Immature natural killer cell (primary cell): ENCODE measurements around the gene TSNAX. TPM values are rescaled to one million over a fixed set of nuclear protein-coding genes. Genes with fewer than 3 reads are reported as not detected.

Experiments
- DNase-seq, 3 donors: peaks; one replicate each; pipeline ENCODE4 v3.0.0; 2022; ENCODE audit warnings: mixed read lengths in 1 of 3
- H3K27ac Mint-ChIP-seq, 6 donors: one replicate each; pipeline ENCODE4 v1.8.0; 2020; ENCODE audit warnings: mixed read lengths in 6 of 6, mild to moderate bottlenecking in 5 of 6, inconsistent platforms in 4 of 6, moderate library complexity in 3 of 6
- H3K27me3 Mint-ChIP-seq, 3 donors: one replicate each; pipeline ENCODE4 v1.8.0; 2020 to 2021; ENCODE audit warnings: low read depth in 3 of 3, mild to moderate bottlenecking in 3 of 3, mixed read lengths in 3 of 3, moderate library complexity in 3 of 3, inconsistent platforms in 1 of 3
- H3K36me3 Mint-ChIP-seq, 3 donors: one replicate each; pipeline ENCODE4 v1.8.0; 2020; ENCODE audit warnings: mixed read lengths in 3 of 3, inconsistent platforms in 2 of 3, mild to moderate bottlenecking in 2 of 3
- H3K4me1 Mint-ChIP-seq, 2 donors: one replicate each; pipeline ENCODE4 v1.8.0; 2020; ENCODE audit warnings: inconsistent platforms in 2 of 2, mild to moderate bottlenecking in 2 of 2, mixed read lengths in 2 of 2, moderate library complexity in 1 of 2
- H3K4me3 Mint-ChIP-seq, 5 donors: one replicate each; pipeline ENCODE4 v1.8.0; 2020; ENCODE audit warnings: mild to moderate bottlenecking in 5 of 5, mixed read lengths in 5 of 5, inconsistent platforms in 3 of 5, moderate library complexity in 3 of 5
- H3K9me3 Mint-ChIP-seq, 6 donors: one replicate each; pipeline ENCODE4 v1.8.0; 2020; ENCODE audit warnings: mild to moderate bottlenecking in 6 of 6, mixed read lengths in 6 of 6, inconsistent platforms in 4 of 6, moderate library complexity in 3 of 6
- polyA plus RNA-seq, 3 donors: library from polyadenylated mRNA; unstranded; fragments of 300-500 nt; fragmentation: Illumina TruSeq; gene quantifications; one replicate each; pipeline ENCODE4 v1.2.3, GENCODE V29; 2021

Gene TSNAX
- 100 to 1,000 TPM; 103 to 141 (median 122) TPM for polyA plus RNA-seq

GRCh38 chr1:231528172-231529029, at the start of gene TSNAX:
TSNAX (plus strand) TSS chr1:231528669; CDS start chr1:231528811, 142 bp downstream.
- Mint-ChIP-seq H3K4me3 (peak within 1 kb of the TSS; percentile 93 to 99 (median 97)), H3K36me3 (peaks cover 0 to 10% (median 5%) of the 10 kb centered on the region in 3 donors), H3K27ac (peak within 1 kb of the TSS; percentile 95 to 100 (median 99)), H3K4me1 (peaks cover 46 to 58% of the 10 kb centered on the region in 2 donors), H3K27me3 (peaks cover 9 to 20% (median 19%) of the 10 kb centered on the region in 3 donors), H3K9me3 (no peaks in the 10 kb centered on the region)
- peak; percentile 93 to 96 (median 94) for DNase-seq

- H3K4me1 Mint-ChIP-seq, result no peaks in the 10 kb centered on the region
- no peaks in the 10 kb centered on the region for H3K36me3 Mint-ChIP-seq
- H3K9me3 Mint-ChIP-seq, result peaks cover 0 to 3% (median 0%) of the 10 kb centered on the region in 6 donors
- no peak for DNase-seq
- peaks cover 0 to 10% (median 6%) of the 10 kb centered on the region in 3 donors for H3K27me3 Mint-ChIP-seq
- H3K27ac Mint-ChIP-seq, result no peak overlapping the region
- no peak overlapping the region for H3K4me3 Mint-ChIP-seq
Measured at GRCh38 chr1:231478811-231479210, 49.7 kb upstream of the TSNAX start.

- Mint-ChIP-seq H3K27me3 (peaks cover 0 to 10% (median 6%) of the 10 kb centered on the region in 3 donors), H3K9me3 (peaks cover 0 to 3% (median 0%) of the 10 kb centered on the region in 6 donors)
Measured at GRCh38 chr1:231480008-231480407, 48.5 kb upstream of the TSNAX start.

GRCh38 chr1:231481289-231481688, 47.2 kb upstream of the TSNAX start:
- peaks cover 0 to 3% (median 0%) of the 10 kb centered on the region in 6 donors for H3K9me3 Mint-ChIP-seq
- no peaks in the 10 kb centered on the region for H3K4me1 Mint-ChIP-seq
- no peak for DNase-seq
- no peak overlapping the region for H3K27ac Mint-ChIP-seq
- no peaks in the 10 kb centered on the region for H3K36me3 Mint-ChIP-seq
- peaks cover 0 to 8% (median 6%) of the 10 kb centered on the region in 3 donors for H3K27me3 Mint-ChIP-seq
- no peak overlapping the region for H3K4me3 Mint-ChIP-seq

More at GRCh38 chr1:231480008-231480407, 48.5 kb upstream of the TSNAX start:
- no peak for DNase-seq
- Mint-ChIP-seq H3K4me1 (no peaks in the 10 kb centered on the region), H3K4me3 (no peak overlapping the region), H3K27ac (no peak overlapping the region), H3K36me3 (no peaks in the 10 kb centered on the region)

- Mint-ChIP-seq H3K4me1 (no peaks in the 10 kb centered on the region), H3K9me3 (peaks cover 0 to 3% (median 0%) of the 10 kb centered on the region in 6 donors), H3K36me3 (no peaks in the 10 kb centered on the region), H3K27ac (no peak overlapping the region), H3K4me3 (no peak overlapping the region), H3K27me3 (peaks cover 5 to 6% (median 5%) of the 10 kb centered on the region in 3 donors)
- DNase-seq, result no peak
Measured at GRCh38 chr1:231485029-231485784, 43.3 kb upstream of the TSNAX start.

GRCh38 chr1:231487019-231487418, 41.5 kb upstream of the TSNAX start:
- H3K9me3 Mint-ChIP-seq, result no peaks in the 10 kb centered on the region
- H3K4me3 Mint-ChIP-seq, result no peak overlapping the region
- H3K4me1 Mint-ChIP-seq, result no peaks in the 10 kb centered on the region

GRCh38 chr1:231487910-231488309, 40.6 kb upstream of the TSNAX start:
- no peak for DNase-seq
- H3K27ac Mint-ChIP-seq, result no peak overlapping the region
- H3K27me3 Mint-ChIP-seq, result peaks cover 0 to 5% (median 0%) of the 10 kb centered on the region in 3 donors
- H3K9me3 Mint-ChIP-seq, result no peaks in the 10 kb centered on the region
- no peaks in the 10 kb centered on the region for H3K36me3 Mint-ChIP-seq
- no peak overlapping the region for H3K4me3 Mint-ChIP-seq
- no peaks in the 10 kb centered on the region for H3K4me1 Mint-ChIP-seq

More at GRCh38 chr1:231487019-231487418, 41.5 kb upstream of the TSNAX start:
- DNase-seq, result no peak
- Mint-ChIP-seq H3K27ac (no peak overlapping the region), H3K36me3 (no peaks in the 10 kb centered on the region), H3K27me3 (peaks cover 0 to 5% (median 0%) of the 10 kb centered on the region in 3 donors)

GRCh38 chr1:231493421-231494185, 34.9 kb upstream of the TSNAX start:
- H3K4me3 Mint-ChIP-seq, result no peak overlapping the region
- H3K36me3 Mint-ChIP-seq, result peaks cover 0 to 3% (median 0%) of the 10 kb centered on the region in 3 donors
- H3K27ac Mint-ChIP-seq, result no peak overlapping the region
- DNase-seq, result no peak
- no peaks in the 10 kb centered on the region for H3K4me1 Mint-ChIP-seq
- H3K27me3 Mint-ChIP-seq, result peaks cover 0 to 7% (median 7%) of the 10 kb centered on the region in 3 donors
- H3K9me3 Mint-ChIP-seq, result peaks cover 0 to 6% (median 2%) of the 10 kb centered on the region in 6 donors

GRCh38 chr1:231494439-231495110, 33.9 kb upstream of the TSNAX start:
- Mint-ChIP-seq H3K9me3 (peaks cover 0 to 16% (median 2%) of the 10 kb centered on the region in 6 donors), H3K36me3 (peaks cover 0 to 3% (median 0%) of the 10 kb centered on the region in 3 donors), H3K4me3 (no peak overlapping the region), H3K27ac (no peak overlapping the region), H3K4me1 (no peaks in the 10 kb centered on the region), H3K27me3 (peaks cover 0 to 7% (median 7%) of the 10 kb centered on the region in 3 donors)
- no peak for DNase-seq

GRCh38 chr1:231497629-231498152, 30.8 kb upstream of the TSNAX start:
- no peak overlapping the region for H3K4me3 Mint-ChIP-seq

GRCh38 chr1:231499148-231499763, 29.2 kb upstream of the TSNAX start:
- peaks cover 3 to 27% (median 7%) of the 10 kb centered on the region in 6 donors for H3K9me3 Mint-ChIP-seq
- H3K36me3 Mint-ChIP-seq, result peaks cover 0 to 3% (median 0%) of the 10 kb centered on the region in 3 donors
- peaks cover 3 to 6% (median 5%) of the 10 kb centered on the region in 3 donors for H3K27me3 Mint-ChIP-seq

More at GRCh38 chr1:231497629-231498152, 30.8 kb upstream of the TSNAX start:
- H3K27ac Mint-ChIP-seq, result no peak overlapping the region
- DNase-seq, result no peak
- peaks cover 3 to 27% (median 7%) of the 10 kb centered on the region in 6 donors for H3K9me3 Mint-ChIP-seq
- H3K27me3 Mint-ChIP-seq, result peaks cover 3 to 10% (median 7%) of the 10 kb centered on the region in 3 donors
- H3K4me1 Mint-ChIP-seq, result no peaks in the 10 kb centered on the region
- H3K36me3 Mint-ChIP-seq, result peaks cover 0 to 3% (median 0%) of the 10 kb centered on the region in 3 donors

GRCh38 chr1:231500666-231501065, 27.8 kb upstream of the TSNAX start:
- Mint-ChIP-seq H3K9me3 (peaks cover 3 to 27% (median 7%) of the 10 kb centered on the region in 6 donors), H3K27me3 (peaks cover 2 to 12% (median 5%) of the 10 kb centered on the region in 3 donors), H3K36me3 (peaks cover 0 to 3% (median 0%) of the 10 kb centered on the region in 3 donors), H3K4me1 (no peaks in the 10 kb centered on the region), H3K27ac (no peak overlapping the region), H3K4me3 (no peak overlapping the region)
- DNase-seq, result no peak

More at GRCh38 chr1:231499148-231499763, 29.2 kb upstream of the TSNAX start:
- no peak for DNase-seq
- Mint-ChIP-seq H3K27ac (no peak overlapping the region), H3K4me1 (no peaks in the 10 kb centered on the region), H3K4me3 (no peak overlapping the region)
